Amniotic stem cell (primary cell): Measurements from ENCODE around the gene KRT8.
"Not testable (repeated sequence)": the region's sequence is repeated elsewhere in the genome, so short reads cannot be mapped to it uniquely, and the experiment has no call there.

Experiments used
- DNase-seq: peaks from one replicate; lab custom pipeline; 2025; lab: John Stamatoyannopoulos, UW

KRT8 gene

GRCh38 chr12:52901715-52902541 lies 2.9 kb downstream of the KRT8 start:
- no peak for DNase-seq

DNA sequence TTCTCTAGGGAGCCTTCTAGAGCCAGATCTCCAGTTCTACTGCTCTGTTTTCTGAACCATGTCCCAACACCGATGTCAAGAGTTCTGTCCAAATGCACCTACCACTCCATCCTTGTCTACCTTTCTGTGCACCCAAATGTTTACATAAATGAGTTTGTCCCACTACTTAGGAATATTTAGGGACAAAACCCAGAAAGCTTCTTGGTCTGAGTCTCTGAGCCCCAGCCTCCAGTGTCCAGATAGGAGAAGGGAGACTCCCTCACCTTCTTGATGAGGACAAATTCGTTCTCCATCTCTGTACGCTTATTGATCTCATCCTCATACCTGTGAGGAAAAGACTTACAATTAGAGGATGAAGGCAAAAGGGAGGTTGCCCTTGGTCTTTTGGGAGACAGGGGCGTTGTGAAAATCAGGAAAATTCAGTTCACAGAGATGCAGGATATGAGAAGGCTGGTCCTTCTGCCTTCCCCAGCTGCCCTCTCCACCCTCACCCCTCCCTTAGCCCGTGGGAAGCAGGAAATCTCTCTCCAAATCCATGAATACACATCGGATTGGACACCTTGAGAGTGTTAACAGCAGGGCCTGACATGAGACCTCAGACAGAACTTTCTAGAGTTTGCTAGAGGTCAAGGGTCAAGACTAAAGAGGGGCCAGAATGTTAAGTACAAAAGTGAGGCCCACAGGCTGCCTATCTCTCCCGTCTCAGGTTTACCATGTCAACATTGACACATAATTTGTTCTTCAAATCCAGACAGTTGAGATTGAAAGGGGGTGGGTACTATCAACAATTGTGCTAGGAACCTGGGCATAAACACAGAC lies 3.8 kb downstream of the KRT8 start:
- no peak for DNase-seq

GRCh38 chr12:52900166-52900895 lies 4.5 kb downstream of the KRT8 start:
- DNase-seq = no peak

- DNase-seq = no peak
Measured at GRCh38 chr12:52899338-52900035, 5.4 kb downstream of the KRT8 start.

DNA sequence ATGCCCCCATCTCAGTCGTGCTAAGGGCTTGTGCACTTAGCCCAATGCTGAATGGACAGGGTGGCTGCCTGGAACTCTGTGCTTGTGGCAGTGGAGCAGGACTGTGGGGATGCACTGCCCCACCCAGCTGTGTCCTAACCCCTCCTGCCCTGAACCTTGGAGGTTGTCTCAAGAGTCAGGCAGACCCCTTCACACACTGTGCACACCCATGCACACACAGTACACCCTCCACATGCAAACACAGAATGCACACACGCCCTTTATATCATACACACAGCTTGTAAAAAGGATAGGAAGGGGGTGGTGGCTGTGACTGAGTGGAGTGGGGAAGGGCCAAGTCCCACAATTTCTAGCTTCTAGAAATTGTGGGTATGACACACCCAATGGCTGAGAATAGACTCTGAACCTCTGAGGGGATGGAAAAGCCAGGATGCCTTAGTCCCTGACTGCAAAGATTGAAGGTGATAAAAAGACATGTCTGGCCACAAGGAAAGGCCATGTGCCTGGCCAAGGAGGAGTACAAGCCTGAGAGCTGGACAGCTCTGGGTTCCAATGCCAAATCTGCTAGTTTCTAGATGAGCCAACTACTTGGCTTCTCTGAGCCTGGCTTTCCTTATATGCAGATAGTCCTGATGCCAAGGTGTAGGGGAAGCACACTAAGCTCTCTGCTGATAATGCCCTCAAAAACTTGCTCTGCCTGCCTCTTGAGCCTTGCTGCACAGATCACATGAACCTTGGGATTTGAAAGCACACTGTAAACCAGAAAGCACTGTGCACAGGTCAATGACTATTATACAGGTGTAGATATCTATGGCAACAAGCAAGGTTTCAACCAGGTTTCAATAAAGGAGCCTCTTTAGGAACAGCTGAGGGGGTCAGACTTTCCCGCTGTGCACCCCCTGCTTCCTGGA lies 8.4 kb downstream of the KRT8 start:
- DNase-seq = no peak

DNA sequence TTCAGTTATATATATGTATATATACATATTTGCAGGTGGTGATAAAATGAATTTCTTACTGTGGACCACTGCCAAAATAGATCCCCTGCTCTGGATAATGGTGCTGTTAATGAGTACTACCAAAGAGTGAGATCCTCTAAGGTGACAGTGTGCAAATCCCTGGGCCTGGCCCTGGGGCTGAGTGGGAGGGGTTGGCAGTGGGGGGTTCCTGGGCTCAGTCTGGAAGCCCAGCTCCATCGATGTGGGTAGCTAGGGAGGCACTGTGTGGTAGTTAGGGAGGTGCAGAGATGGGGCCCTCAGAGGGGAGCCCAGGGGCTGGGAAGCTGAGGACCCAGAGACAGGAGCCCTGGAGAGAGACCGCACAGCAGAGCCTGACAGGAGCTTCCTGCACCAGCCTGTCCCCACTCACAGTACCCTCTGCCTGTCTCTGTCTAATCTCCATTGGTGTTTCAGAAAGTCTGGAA lies 9.1 kb downstream of the KRT8 start:
- DNase-seq = no peak

DNA sequence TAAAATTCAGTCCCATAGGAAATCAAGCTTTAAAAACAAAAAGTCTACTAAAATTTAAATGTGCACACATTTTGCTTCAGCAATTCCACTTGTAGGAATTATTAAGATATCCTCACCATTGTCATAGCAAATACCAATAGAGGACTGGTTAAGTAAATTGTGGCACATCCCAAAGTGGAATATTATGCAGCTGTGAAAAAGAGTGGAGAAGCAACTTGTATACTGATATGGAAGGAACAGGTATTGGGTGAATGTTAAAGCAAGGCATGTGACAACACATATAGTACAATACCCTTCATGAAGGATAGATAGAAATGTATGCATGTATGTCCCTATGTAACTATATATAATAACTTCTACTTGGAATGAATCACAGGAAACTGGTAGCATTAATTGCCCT lies 11.9 kb downstream of the KRT8 start:
- no peak for DNase-seq

DNA sequence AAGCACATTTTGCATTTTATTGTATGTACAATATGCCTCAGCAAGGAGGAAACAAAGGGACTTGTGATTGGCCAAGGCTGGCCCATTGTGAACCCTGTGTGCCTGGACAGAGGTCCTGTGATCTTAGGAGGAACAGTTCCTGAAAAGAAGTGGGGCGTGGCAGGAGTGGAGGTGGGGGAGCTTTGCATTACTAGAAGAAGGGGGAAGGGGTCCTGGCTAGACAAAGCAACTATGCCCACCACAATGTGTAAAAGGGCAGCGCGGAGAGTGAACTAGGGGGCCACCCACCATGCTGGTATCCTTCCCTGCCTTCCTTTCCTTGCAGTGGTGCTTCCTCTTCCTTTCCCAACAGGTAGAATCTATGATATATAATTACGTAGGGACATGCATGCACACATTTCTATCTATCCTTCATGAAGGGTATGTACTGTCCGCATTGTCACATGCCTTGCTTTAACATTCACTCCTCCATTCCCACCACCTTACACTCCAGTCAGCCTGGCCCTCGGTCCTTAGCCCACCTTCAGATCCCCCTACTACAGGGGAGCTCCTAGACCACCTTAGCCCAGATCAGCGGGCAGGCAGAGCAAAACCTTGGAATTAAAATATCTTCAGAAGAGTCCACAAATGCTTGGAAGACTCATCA lies 12.5 kb downstream of the KRT8 start:
- DNase-seq = no peak

DNA sequence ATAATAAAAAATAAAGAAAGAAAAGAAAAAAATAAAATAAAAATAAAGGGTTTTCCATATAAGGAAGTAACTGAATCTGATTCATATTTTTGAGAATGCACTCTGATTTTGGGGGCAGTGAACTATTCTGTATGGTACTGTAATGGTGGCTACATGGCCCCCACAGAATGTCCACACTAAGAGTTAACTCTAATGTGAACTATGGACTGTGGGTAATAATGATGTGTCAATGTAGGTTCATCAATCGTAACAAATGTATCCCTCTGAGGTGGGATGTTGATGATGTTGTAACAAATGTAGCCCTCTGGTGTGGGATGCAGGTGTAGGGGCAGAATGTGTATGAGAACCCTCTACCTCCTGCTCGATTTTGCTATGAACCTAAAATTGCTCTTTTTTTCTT lies 13.8 kb downstream of the KRT8 start:
- DNase-seq = no peak

GRCh38 chr12:52890417-52890816 lies 14.5 kb downstream of the KRT8 start:
- DNase-seq = no peak

- DNase-seq = no peak
Measured at GRCh38 chr12:52884526-52885293, 20.2 kb downstream of the KRT8 start.

GRCh38 chr12:52880499-52880898 lies 24.4 kb downstream of the KRT8 start:
- DNase-seq = not testable (repeated sequence)

GRCh38 chr12:52879394-52880351 lies 25.2 kb downstream of the KRT8 start:
- DNase-seq = peak; percentile 76

DNA sequence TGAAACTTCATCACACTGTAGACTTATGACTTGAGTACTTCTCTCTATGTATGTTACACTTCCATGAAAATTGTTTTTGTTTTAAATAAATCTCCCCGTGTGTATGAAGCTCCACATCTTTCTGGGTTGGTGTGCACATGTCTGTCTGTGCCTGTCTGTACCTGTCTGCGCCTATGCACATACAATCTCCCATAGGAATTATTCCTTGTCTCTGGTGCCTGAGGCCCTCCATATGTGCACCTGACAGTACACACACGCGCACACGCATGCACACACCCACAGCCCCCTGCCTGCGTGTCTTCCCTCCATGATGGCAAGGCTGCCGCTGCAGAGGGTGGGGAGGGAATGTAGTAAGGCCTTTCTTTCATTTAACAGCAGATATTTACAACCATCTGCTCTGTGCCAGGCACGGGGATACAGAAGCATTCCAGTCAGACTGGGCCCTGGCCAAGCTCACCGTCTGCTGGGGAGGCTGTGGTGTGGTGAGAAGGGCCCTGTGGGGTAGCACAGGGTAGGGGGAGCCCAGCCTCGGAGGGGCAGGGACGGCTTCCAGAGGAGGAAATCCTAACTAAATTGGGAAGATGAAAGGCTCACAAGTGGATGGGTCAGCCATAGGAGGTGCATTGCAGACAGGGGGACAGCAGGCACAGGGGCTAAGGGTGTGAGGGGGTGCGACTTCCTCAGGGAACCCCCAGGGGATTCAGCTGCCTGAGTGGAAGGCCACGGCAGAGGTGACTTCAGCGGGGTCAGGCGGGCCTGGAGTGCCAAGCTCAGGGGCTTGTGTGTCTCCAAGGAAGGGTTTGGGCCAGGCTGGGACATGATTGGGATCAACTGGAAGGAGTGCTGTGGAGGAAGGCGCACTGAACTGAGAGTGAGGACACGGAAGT lies 26.1 kb downstream of the KRT8 start:
- DNase-seq = no peak

DNA sequence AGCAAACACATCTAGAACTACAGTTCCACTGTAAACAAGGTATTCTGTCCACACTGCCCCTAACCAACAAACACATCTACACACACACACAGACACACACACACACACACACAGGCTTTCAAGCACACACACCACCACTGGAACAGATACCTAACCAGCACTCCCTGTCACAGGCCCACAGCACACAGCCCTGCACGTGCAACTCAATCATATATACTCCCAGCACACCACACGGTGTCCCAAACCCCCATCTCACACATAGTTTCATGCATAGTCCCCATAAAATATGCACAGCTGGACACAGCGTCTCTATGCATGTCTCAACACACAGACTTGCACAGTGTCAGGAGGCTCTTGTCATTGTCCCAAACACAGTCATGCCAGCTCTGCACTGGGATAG lies 27.6 kb downstream of the KRT8 start:
- DNase-seq = no peak

GRCh38 chr12:52876372-52876771 lies 28.5 kb downstream of the KRT8 start:
- DNase-seq = no peak
